ENCODE data around the gene ZMYND10. TPM values are rescaled to one million over a fixed set of nuclear protein-coding genes. Genes with fewer than 3 reads are reported as not detected.
A peak's percentile ranks its signal among the peaks of the same experiment; 100 is the strongest.

ZMYND10 gene
- total RNA-seq, 1 experiment from 2014 or later, result 0.74 TPM

GRCh38 chr3:50314342-50314741 lies 31.2 kb downstream of the ZMYND10 start:
- Mint-ChIP-seq H3K9me3 (peaks cover 13% of the 10 kb centered on the region), H3K27me3 (ENCODE audit: low read depth) (peaks cover 6% of the 10 kb centered on the region; the same call in 1 of the 2 replicates)
- CTCF ChIA-PET, result no interaction called here

More at GRCh38 chr3:50314342-50314741, 31.2 kb downstream of the ZMYND10 start:
- ATAC-seq, result no peak
- POLR2A ChIA-PET, result interaction anchor here (0.6 kb wide), 1 partner anchor 22 kb away, joined by 3 read pairs; the partner anchor contains the start of gene IFRD2
- peaks cover 47% of the 10 kb centered on the region for H3K36me3 Mint-ChIP-seq
- no peak for DNase-seq (ENCODE audit: low spot score)
- peak overlapping the region; percentile 45; the same call in 1 of the 2 replicates for H3K27ac Mint-ChIP-seq
- H3K4me3 Mint-ChIP-seq, result no peak overlapping the region
- TF ChIP-seq MLX (CRISPR knock-in tag; IDR thresholded peaks at IDR 0.05) (no peak), NR3C1 (CRISPR knock-in tag; conservative IDR thresholded peaks at IDR 0.05; ENCODE audit: low read depth) (no peak), HMGXB4 (CRISPR knock-in tag; IDR thresholded peaks at IDR 0.05) (no peak), AFF4 (CRISPR knock-in tag; IDR thresholded peaks at IDR 0.05; ENCODE audit: borderline replicate concordance) (no peak), ERG (CRISPR knock-in tag; IDR thresholded peaks at IDR 0.05) (no peak), TP53 (CRISPR knock-in tag; IDR thresholded peaks at IDR 0.05) (no peak), E2F5 (CRISPR knock-in tag; IDR thresholded peaks at IDR 0.05) (no peak), NR2C2 (CRISPR knock-in tag; IDR thresholded peaks at IDR 0.05) (no peak), CBFB (CRISPR knock-in tag; IDR thresholded peaks at IDR 0.05; ENCODE audit: low read depth) (no peak), MYBL2 (CRISPR knock-in tag; IDR thresholded peaks at IDR 0.05) (no peak), RELA (CRISPR knock-in tag; IDR thresholded peaks at IDR 0.05; ENCODE audit: borderline replicate concordance) (no peak), CDX4 (CRISPR knock-in tag; IDR thresholded peaks at IDR 0.05; ENCODE audit: borderline replicate concordance) (no peak), MAX (CRISPR knock-in tag; IDR thresholded peaks at IDR 0.05) (no peak), AR (CRISPR knock-in tag; IDR thresholded peaks at IDR 0.05) (no peak), ZNF263 (CRISPR knock-in tag; IDR thresholded peaks at IDR 0.05; ENCODE audit: low read depth) (no peak), NFYB (CRISPR knock-in tag; conservative IDR thresholded peaks at IDR 0.05; ENCODE audit: low read depth) (no peak), JAZF1 (CRISPR knock-in tag; IDR thresholded peaks at IDR 0.05) (no peak), ELF4 (CRISPR knock-in tag; IDR thresholded peaks at IDR 0.05; ENCODE audit: low read depth) (no peak), E2F1 (CRISPR knock-in tag; IDR thresholded peaks at IDR 0.05) (no peak)
- H3K4me1 Mint-ChIP-seq, result peaks cover 5% of the 10 kb centered on the region; the same call in 1 of the 2 replicates

All from WTC11 (cell line).